Measurements from ENCODE around the gene STK24. TPM values are rescaled to one million over a fixed set of nuclear protein-coding genes. Genes with fewer than 3 reads are reported as not detected.

The STK24 gene
- total RNA-seq, 2 donors from 2014 or later, result 122 to 137 TPM

- H3K27ac Mint-ChIP-seq, result no peak overlapping the region
- DNase-seq (ENCODE audit: low spot score in 2 of 2) (no peak), ATAC-seq (no peak)
- H3K9me3 Mint-ChIP-seq, result no peaks in the 10 kb centered on the region
- peaks cover 0 to 5% of the 10 kb centered on the region in 2 donors for H3K36me3 Mint-ChIP-seq
These were observed 123.8 kb downstream of the STK24 start for GRCh38 chr13:98452851-98453843.

- no peak for ATAC-seq
- no peaks in the 10 kb centered on the region for H3K9me3 Mint-ChIP-seq
- DNase-seq (ENCODE audit: low spot score in 2 of 2), result no peak
- peak overlapping the region; percentile 9 to 92 for H3K27ac Mint-ChIP-seq
- no peaks in the 10 kb centered on the region for H3K36me3 Mint-ChIP-seq
These were observed 125.0 kb downstream of the STK24 start for GRCh38 chr13:98451676-98452470.

- Mint-ChIP-seq H3K27ac (peak overlapping the region; percentile 9 to 44), H3K9me3 (no peaks in the 10 kb centered on the region), H3K36me3 (no peaks in the 10 kb centered on the region)
- ATAC-seq (peak in 1 of 2 donors; percentile 17), DNase-seq (ENCODE audit: low spot score in 2 of 2) (no peak)
These were observed 126.3 kb downstream of the STK24 start for GRCh38 chr13:98450539-98451111.

- no peak for DNase-seq (ENCODE audit: low spot score in 2 of 2)
- H3K27ac Mint-ChIP-seq, result no peak overlapping the region
- no peaks in the 10 kb centered on the region for H3K9me3 Mint-ChIP-seq
- no peak for ATAC-seq
- no peaks in the 10 kb centered on the region for H3K36me3 Mint-ChIP-seq
These were observed 126.9 kb downstream of the STK24 start for GRCh38 chr13:98450026-98450425.

DNA sequence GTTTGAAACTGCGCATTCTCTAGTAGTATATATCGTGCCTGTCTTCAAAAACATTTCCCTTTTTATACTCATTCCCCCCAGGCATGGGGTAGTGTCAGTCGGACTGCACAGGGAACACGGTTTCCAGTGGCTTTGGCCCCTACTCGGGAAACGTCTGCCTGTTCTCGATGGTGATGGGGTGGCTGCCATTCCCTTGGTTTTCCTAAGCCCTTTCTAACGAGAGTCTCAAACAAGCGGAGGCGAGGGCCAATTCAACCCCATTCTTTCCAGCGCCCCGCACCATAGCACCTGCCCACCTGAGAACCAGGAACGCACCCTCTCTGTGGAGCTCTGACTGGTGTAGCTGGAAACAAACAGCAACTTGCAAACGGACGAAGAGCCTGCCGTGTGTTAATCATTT, 127.6 kb downstream of the STK24 start:
- H3K27ac Mint-ChIP-seq, result peak overlapping the region; percentile 40 to 79

GRCh38 chr13:98448642-98448928, 128.3 kb downstream of the STK24 start:
- DNase-seq (ENCODE audit: low spot score in 2 of 2), result no peak
- H3K9me3 Mint-ChIP-seq, result no peaks in the 10 kb centered on the region
- H3K27ac Mint-ChIP-seq, result peak overlapping the region; percentile 40 to 79
- no peaks in the 10 kb centered on the region for H3K36me3 Mint-ChIP-seq
- no peak for ATAC-seq

More for the DNA sequence above, 127.6 kb downstream of the STK24 start:
- Mint-ChIP-seq H3K9me3 (no peaks in the 10 kb centered on the region), H3K36me3 (no peaks in the 10 kb centered on the region)
- ATAC-seq, result no peak
- DNase-seq (ENCODE audit: low spot score in 2 of 2), result no peak

DNA sequence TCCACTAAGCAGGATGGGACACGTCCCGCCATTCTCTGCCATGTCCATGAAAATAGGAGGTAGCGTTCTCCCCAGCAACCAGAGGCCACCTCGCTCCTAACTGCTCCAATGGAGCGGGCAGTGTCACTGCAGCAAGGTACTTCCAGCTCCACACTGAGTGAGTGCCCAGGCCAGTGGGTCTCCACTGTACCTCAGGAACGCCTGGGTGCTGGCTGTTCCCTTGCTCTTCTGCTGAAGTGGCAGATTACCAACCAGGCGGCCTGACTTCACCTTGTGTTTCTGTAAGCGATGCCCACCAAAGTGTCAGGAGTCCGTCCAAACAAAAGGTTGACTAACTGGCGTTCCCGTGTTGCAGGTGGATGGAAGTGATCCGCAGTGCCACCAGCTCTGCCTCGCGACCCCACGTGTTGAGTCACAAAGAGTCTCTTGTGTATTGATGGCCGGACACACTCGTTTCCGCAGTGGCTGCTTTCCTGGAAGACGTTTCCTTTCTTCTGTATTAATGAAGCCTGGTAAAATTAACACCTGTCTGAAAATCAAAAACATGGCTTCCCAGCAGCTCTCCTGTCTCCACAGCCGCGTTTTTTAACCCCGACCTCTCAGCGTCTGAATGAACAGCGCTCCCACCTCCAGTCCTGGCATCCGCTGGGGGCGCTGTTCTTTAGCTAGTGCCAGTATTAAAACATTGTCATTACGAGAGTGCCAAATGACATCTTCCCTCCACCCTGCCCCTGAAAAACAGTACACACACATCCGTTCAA, 128.8 kb downstream of the STK24 start:
- ATAC-seq (no peak), DNase-seq (ENCODE audit: low spot score in 2 of 2) (no peak)
- Mint-ChIP-seq H3K27ac (peak overlapping the region; percentile 85 to 89), H3K36me3 (no peaks in the 10 kb centered on the region), H3K9me3 (no peaks in the 10 kb centered on the region)

DNA sequence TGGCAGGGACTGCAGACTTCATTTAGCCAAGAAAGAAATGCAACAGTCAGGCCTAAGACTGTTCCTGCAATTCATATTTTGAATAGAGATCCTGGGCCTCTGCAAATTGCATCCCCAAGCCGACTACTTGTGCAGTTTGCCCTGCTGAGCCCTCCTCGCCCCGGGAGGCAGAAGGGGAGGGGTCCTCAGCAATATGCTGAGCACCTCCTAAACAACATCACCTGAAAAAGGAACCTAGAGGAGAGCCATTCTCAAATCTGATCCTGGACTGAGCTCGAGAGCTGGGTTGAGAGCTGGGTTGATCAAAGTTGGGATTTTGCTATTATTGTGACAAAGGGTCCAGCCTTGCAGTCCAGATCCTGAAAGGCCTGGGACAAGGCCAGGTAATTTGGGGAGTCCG, 129.8 kb downstream of the STK24 start:
- no peak for ATAC-seq
- H3K36me3 Mint-ChIP-seq, result no peaks in the 10 kb centered on the region
- H3K27ac Mint-ChIP-seq, result peak overlapping the region; percentile 85 to 89

GRCh38 chr13:98446234-98446621, 130.7 kb downstream of the STK24 start:
- peak overlapping the region; percentile 89 to 95 for H3K27ac Mint-ChIP-seq
- no peak for ATAC-seq
- H3K9me3 Mint-ChIP-seq, result no peaks in the 10 kb centered on the region
- no peak for DNase-seq (ENCODE audit: low spot score in 2 of 2)
- H3K36me3 Mint-ChIP-seq, result no peaks in the 10 kb centered on the region

More for the DNA sequence above, 129.8 kb downstream of the STK24 start:
- no peak for DNase-seq (ENCODE audit: low spot score in 2 of 2)
- no peaks in the 10 kb centered on the region for H3K9me3 Mint-ChIP-seq

GRCh38 chr13:98445340-98446233, 131.3 kb downstream of the STK24 start:
- no peaks in the 10 kb centered on the region for H3K36me3 Mint-ChIP-seq

DNA sequence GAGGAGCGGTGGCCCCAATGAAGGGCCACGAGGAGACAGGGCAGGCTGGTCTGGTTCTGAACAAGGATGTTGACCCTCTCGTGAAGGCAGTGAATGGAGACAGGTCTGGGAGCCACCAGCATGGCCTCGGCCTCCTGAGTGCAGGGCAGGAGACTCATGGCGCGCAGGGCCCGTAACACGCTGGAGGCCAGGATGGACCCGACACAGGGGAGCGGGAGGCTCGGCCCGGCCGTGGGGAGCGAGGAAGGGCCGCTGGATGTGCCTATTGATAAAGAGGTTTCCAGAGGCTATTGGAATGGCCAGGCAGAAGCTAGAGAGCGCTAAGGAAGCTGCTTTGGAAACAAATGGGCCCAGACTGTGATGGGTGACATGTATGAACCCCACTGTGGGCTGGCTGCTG, 132.5 kb downstream of the STK24 start:
- peak overlapping the region in 1 of 2 donors; percentile 93 for H3K27ac Mint-ChIP-seq

More at GRCh38 chr13:98445340-98446233, 131.3 kb downstream of the STK24 start:
- peak; percentile 74 to 83 for DNase-seq (ENCODE audit: low spot score in 2 of 2)
- ATAC-seq, result peak; percentile 83 to 90
- no peaks in the 10 kb centered on the region for H3K9me3 Mint-ChIP-seq
- H3K27ac Mint-ChIP-seq, result peak overlapping the region; percentile 89 to 95

DNA sequence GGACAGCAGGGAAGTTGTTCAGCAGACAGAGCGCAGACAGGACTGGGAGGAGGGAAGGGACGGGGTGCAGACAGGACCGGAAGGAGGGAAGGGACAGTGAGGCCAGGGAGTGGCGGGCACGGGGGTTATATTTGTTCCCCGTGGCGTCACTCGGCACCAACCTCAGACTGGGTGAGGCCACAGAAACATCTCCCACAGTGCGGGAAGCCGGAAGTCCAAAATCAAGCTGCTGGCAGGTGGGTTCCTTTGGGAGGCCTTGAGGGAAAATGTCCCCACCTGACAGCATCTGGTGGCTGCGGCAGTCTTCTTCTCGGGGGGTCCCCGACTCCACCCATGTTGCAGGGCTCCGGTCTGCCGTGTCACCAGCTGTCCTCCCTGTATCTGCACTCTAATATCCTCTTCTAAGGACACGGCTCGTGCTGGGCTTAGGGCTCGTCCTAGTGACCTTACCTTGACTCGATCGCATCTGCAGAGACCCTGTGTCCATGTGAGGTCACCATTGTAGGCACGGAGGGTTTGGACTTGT, 133.0 kb downstream of the STK24 start:
- Mint-ChIP-seq H3K9me3 (no peaks in the 10 kb centered on the region), H3K27ac (peak overlapping the region in 1 of 2 donors; percentile 93), H3K36me3 (no peaks in the 10 kb centered on the region)
- no peak for DNase-seq (ENCODE audit: low spot score in 2 of 2)
- no peak for ATAC-seq

More for the DNA sequence above, 132.5 kb downstream of the STK24 start:
- no peaks in the 10 kb centered on the region for H3K9me3 Mint-ChIP-seq
- DNase-seq (ENCODE audit: low spot score in 2 of 2) (no peak), ATAC-seq (no peak)
- no peaks in the 10 kb centered on the region for H3K36me3 Mint-ChIP-seq

GRCh38 chr13:98443329-98443728, 133.6 kb downstream of the STK24 start:
- DNase-seq (ENCODE audit: low spot score in 2 of 2), result no peak
- H3K36me3 Mint-ChIP-seq, result no peaks in the 10 kb centered on the region
- H3K27ac Mint-ChIP-seq, result peak overlapping the region in 1 of 2 donors; percentile 60
- no peak for ATAC-seq
- H3K9me3 Mint-ChIP-seq, result no peaks in the 10 kb centered on the region

DNA sequence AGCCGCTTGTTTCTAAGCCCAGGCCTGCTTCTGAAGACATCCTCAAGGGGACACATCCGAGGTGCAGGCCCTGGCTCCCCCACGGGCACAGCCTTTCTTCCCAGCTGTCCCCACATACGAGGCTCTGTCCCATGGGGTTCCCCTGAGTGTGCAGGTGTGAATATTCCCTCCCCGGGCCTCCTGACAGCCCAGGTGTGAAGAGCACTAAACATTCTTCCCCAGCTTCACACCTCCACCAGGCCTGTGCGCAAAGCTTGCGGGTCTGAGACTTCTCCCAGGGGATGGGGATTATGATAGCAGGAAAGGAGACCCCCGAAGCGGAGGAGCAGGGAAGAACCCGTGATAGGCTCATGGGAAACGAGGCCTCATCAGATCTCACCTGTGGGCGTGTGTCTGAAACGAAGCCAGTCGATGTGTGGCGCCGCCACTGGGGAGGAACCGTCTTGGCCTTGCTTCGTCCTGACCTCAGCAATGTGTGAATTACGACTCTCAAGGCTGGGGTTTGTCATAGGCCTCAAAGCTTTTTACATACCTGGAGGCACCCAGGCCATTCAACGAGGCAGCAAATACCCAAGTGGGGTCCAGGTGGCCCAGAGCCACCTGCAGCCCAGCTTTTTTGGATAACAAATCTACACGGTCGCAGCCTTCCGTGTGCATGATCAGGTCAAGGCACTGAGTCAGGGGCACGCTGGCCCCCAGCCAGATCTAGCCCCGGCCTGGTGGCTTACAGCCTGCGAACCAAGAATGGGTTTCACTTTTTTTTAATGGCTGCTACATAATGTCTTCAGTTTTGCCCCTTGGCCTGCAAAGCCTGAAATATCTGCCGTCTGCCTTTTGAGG, 134.3 kb downstream of the STK24 start:
- DNase-seq (ENCODE audit: low spot score in 2 of 2) (no peak), ATAC-seq (no peak)
- H3K9me3 Mint-ChIP-seq, result no peaks in the 10 kb centered on the region
- H3K27ac Mint-ChIP-seq, result peak overlapping the region in 1 of 2 donors; percentile 72
- H3K36me3 Mint-ChIP-seq, result no peaks in the 10 kb centered on the region
